ENCODE measurements around the gene PSAP. TPM values are rescaled to one million over a fixed set of nuclear protein-coding genes. Genes with fewer than 3 reads are reported as not detected.
"Not testable (repeated sequence)": the region's sequence is repeated elsewhere in the genome, so short reads cannot be mapped to it uniquely, and the experiment has no call there.

Gene PSAP
- total and polyA plus RNA-seq, 2 experiments from 2014 or later = 686 to 987 TPM

- Histone ChIP-seq H3K79me2 (no peaks in the 10 kb centered on the region), H3K9me3 (ENCODE audit: low read depth) (no peaks in the 10 kb centered on the region), H3K4me1 (ENCODE audit: insufficient read depth) (no peaks in the 10 kb centered on the region), H4K20me1 (ENCODE audit: insufficient read depth, poor library complexity, severe bottlenecking) (no peaks in the 10 kb centered on the region), H2AFZ (no peak overlapping the region), H3K9me2 (replicated peaks; ENCODE audit: insufficient read depth) (no peaks in the 10 kb centered on the region), H3K4me3 (no peak overlapping the region), H3K4me2 (no peak overlapping the region), H3K27ac (no peak overlapping the region), H3K36me3 (replicated peaks; ENCODE audit: insufficient read depth, low read depth) (no peaks in the 10 kb centered on the region), H3K27me3 (no peaks in the 10 kb centered on the region)
- WGBS (ENCODE audit: low lambda C conversion rate, missing lambda C conversion rate) = 82% methylated on average over 7 of the region's 7 CpGs
- TF ChIP-seq EZH2 (IDR thresholded peaks at IDR 0.05; ENCODE audit: borderline replicate concordance) (no peak), EZH2phosphoT487 (IDR thresholded peaks at IDR 0.05; ENCODE audit: low read depth, severe bottlenecking, unreplicated experiment) (no peak), CTCF (IDR thresholded peaks at IDR 0.05; ENCODE audit: poor library complexity) (no peak)
- no peak for DNase-seq (ENCODE audit: low spot score)
Measured at GRCh38 chr10:71873582-71874211, 22.6 kb upstream of the PSAP start.

- H3K9me3 ChIP-seq (ENCODE audit: low read depth); H3K79me2 ChIP-seq; H3K27me3 ChIP-seq; H3K27ac ChIP-seq; H3K4me2 ChIP-seq; H3K9me2 ChIP-seq (replicated peaks; ENCODE audit: insufficient read depth); H4K20me1 ChIP-seq (ENCODE audit: insufficient read depth, poor library complexity, severe bottlenecking); H3K36me3 ChIP-seq (replicated peaks; ENCODE audit: insufficient read depth, low read depth); DNase-seq (ENCODE audit: low spot score); H2AFZ ChIP-seq; H3K4me3 ChIP-seq: not testable (repeated sequence)
- no CpG with 5 or more reads among the region's 32 CpGs for WGBS (ENCODE audit: low lambda C conversion rate, missing lambda C conversion rate)
- H3K4me1 ChIP-seq (ENCODE audit: insufficient read depth) = peaks cover 11% of the 10 kb centered on the region
Measured at GRCh38 chr10:71869601-71870000, 18.6 kb upstream of the PSAP start.

- no peaks in the 10 kb centered on the region for H3K27me3 ChIP-seq
- H3K4me2 ChIP-seq = no peak overlapping the region
- TF ChIP-seq EZH2phosphoT487 (IDR thresholded peaks at IDR 0.05; ENCODE audit: low read depth, severe bottlenecking, unreplicated experiment) (no peak), CTCF (IDR thresholded peaks at IDR 0.05; ENCODE audit: poor library complexity) (no peak), EZH2 (IDR thresholded peaks at IDR 0.05; ENCODE audit: borderline replicate concordance) (no peak)
- DNase-seq (ENCODE audit: low spot score) = peak; percentile 48
- peaks cover 11% of the 10 kb centered on the region for H3K4me1 ChIP-seq (ENCODE audit: insufficient read depth)
- no peak overlapping the region for H2AFZ ChIP-seq
- no peaks in the 10 kb centered on the region for H4K20me1 ChIP-seq (ENCODE audit: insufficient read depth, poor library complexity, severe bottlenecking)
- H3K4me3 ChIP-seq = no peak overlapping the region
- no peaks in the 10 kb centered on the region for H3K9me2 ChIP-seq (replicated peaks; ENCODE audit: insufficient read depth)
- WGBS (ENCODE audit: low lambda C conversion rate, missing lambda C conversion rate) = 86% methylated on average over 5 of the region's 5 CpGs
- no peaks in the 10 kb centered on the region for H3K79me2 ChIP-seq
- H3K36me3 ChIP-seq (replicated peaks; ENCODE audit: insufficient read depth, low read depth) = no peaks in the 10 kb centered on the region
- H3K27ac ChIP-seq = peak overlapping the region; percentile 16
- H3K9me3 ChIP-seq (ENCODE audit: low read depth) = no peaks in the 10 kb centered on the region
Measured at GRCh38 chr10:71868192-71868697, 17.2 kb upstream of the PSAP start.

- Histone ChIP-seq H3K79me2 (no peaks in the 10 kb centered on the region), H3K4me2 (no peak overlapping the region), H2AFZ (no peak overlapping the region), H3K4me1 (ENCODE audit: insufficient read depth) (peaks cover 19% of the 10 kb centered on the region), H4K20me1 (ENCODE audit: insufficient read depth, poor library complexity, severe bottlenecking) (no peaks in the 10 kb centered on the region), H3K4me3 (no peak overlapping the region), H3K36me3 (replicated peaks; ENCODE audit: insufficient read depth, low read depth) (no peaks in the 10 kb centered on the region), H3K27me3 (no peaks in the 10 kb centered on the region), H3K9me3 (ENCODE audit: low read depth) (no peaks in the 10 kb centered on the region), H3K9me2 (replicated peaks; ENCODE audit: insufficient read depth) (no peaks in the 10 kb centered on the region), H3K27ac (no peak overlapping the region)
- TF ChIP-seq EZH2phosphoT487 (IDR thresholded peaks at IDR 0.05; ENCODE audit: low read depth, severe bottlenecking, unreplicated experiment) (no peak), CTCF (IDR thresholded peaks at IDR 0.05; ENCODE audit: poor library complexity) (no peak)
- no peak for DNase-seq (ENCODE audit: low spot score)
- 79% methylated on average over 7 of the region's 7 CpGs for WGBS (ENCODE audit: low lambda C conversion rate, missing lambda C conversion rate)
Measured at GRCh38 chr10:71865561-71866041, 14.6 kb upstream of the PSAP start.

All from hepatocyte (in vitro differentiated cells).